ENCODE data around the gene PLK5.
"Not testable (repeated sequence)": the region's sequence is repeated elsewhere in the genome, so short reads cannot be mapped to it uniquely, and the experiment has no call there.

Gene PLK5

GRCh38 chr19:1526979-1527649 is 3.2 kb downstream of the PLK5 start:
- DNase-seq, result no peak

GRCh38 chr19:1527650-1528309 is 3.9 kb downstream of the PLK5 start:
- DNase-seq, result no peak

- DNase-seq, result no peak
Observed at GRCh38 chr19:1528596-1529429, 4.9 kb downstream of the PLK5 start.

GRCh38 chr19:1529430-1529816 is 5.5 kb downstream of the PLK5 start:
- no peak for DNase-seq

GRCh38 chr19:1530856-1531255 is 7.0 kb downstream of the PLK5 start:
- not testable (repeated sequence) for DNase-seq

DNA sequence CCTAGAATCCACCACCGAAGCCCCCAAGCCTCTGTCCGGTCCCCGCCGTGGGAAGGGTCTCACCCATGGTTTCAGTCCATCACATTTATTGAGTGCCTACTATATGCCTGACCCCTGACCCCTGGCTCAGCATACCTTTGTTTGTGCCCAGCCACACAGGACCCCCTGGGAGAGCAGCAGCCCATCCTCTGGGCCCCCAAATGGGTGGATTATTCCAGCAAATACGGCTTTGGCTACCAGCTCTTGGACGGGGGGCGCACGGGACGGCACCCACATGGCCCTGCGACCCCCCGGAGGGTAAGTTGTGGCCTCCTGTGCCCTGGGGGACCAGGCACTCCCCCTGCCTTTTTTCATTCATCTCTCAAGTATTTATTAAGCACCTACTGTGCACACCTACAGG is 7.7 kb downstream of the PLK5 start:
- no peak for DNase-seq

DNA sequence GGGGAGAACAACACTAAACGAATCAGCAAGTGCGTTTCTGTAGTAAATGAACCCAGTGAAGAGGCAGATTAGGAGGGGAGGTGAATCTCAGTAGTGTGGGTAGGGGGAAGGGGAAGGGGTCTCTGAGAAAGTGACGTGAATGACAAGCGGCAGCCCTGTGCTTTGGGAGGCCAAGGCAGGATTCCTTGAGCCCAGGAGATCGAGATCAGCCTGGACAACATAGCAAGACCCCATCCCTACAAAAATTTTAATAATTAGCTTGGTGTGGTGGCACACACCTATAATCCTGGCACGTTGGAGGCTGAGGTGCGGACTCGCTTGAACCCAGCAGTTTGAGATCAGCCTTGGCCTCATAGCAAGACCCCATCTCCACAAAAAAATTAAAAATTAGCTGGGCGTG is 8.1 kb downstream of the PLK5 start:
- no peak for DNase-seq

GRCh38 chr19:1533510-1534150 is 9.8 kb downstream of the PLK5 start:
- DNase-seq, result no peak

DNA sequence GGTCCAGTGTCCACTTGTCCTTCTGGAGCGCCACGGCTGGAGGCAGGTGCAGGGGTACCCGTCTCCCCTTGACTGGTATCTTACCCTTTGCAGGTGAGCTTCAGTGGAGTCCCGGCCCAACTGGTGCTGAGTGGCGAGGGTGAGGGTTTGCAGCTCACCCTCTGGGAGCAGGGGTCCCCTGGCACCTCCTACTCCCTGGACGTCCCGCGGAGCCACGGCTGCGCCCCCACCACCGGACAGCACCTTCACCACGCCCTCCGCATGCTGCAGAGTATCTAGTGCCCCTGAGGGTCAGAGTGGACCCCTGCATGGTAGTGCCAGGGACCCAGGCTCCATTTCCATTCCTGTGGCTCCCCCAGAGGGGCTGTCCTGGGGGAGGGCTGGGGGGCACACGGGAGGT is 11.1 kb downstream of the PLK5 start:
- DNase-seq, result no peak

DNA sequence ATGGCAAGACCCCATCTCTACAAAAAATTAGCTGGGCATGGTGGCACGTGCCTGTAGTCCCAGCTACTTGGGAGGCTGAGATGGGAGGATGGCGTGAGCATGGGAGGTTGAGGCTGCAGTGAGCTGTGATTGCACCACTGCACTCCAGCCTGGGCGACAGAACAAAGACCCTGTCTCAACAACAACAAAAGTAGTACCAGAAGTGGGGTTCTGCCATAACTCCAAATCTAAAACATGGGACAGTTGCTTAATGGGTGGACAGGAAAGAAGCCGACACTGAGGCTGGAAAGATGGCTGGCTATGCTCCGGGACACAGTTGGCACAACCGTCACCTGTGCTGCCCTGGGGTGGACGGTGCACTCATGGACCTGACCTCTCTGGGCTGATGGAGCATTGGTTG is 11.8 kb downstream of the PLK5 start:
- not testable (repeated sequence) for DNase-seq

DNA sequence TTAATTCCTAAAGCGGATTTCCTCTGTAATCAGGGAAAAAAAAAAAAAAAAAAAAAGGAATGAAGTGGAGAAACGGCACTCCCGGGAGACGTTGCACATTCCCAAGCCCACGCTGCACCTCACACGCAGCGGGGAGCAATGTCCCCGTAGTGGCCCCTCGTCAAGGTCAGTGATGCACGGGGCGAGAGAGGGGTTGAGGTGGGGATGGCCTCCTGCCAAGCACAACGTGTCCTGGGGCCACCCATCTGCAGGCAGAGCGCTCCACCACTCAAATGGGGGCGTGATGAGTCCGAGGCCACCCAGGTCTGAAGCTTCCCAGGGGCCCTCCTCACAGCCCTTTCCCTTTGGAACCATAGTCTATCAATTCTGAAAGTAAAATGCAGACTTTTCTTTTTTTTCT is 15.1 kb downstream of the PLK5 start:
- DNase-seq, result no peak

GRCh38 chr19:1539749-1540148 is 15.9 kb downstream of the PLK5 start:
- not testable (repeated sequence) for DNase-seq

DNA sequence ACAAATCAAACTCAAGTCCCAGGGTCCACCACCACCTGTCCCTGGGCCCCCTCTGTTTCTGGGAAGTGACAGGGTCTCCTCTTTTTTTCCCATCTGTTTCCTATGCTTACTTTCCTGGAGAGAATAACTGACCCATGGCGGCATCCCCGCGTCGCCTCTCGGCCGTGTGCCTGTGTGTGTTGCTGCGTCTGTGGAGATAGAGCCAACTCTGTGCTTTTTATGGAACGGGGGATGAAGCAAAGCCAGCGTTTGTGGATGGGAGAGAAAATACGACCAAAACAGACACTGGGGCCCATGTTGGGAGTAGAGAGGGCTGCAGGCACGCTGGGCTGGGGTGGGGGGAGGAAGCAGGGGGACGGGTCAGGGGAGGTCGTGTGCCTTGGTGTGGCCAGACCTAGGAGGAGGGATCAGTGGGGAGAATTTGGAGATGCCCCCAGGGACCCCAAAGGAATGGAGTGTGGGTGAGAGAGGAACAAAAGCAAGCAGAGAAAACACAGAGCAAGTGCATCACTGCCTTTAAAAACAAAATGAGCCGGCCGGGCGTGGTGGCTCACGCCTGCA is 16.6 kb downstream of the PLK5 start:
- DNase-seq, result no peak

- DNase-seq, result no peak
Observed at GRCh38 chr19:1549332-1549945, 25.6 kb downstream of the PLK5 start.

DNA sequence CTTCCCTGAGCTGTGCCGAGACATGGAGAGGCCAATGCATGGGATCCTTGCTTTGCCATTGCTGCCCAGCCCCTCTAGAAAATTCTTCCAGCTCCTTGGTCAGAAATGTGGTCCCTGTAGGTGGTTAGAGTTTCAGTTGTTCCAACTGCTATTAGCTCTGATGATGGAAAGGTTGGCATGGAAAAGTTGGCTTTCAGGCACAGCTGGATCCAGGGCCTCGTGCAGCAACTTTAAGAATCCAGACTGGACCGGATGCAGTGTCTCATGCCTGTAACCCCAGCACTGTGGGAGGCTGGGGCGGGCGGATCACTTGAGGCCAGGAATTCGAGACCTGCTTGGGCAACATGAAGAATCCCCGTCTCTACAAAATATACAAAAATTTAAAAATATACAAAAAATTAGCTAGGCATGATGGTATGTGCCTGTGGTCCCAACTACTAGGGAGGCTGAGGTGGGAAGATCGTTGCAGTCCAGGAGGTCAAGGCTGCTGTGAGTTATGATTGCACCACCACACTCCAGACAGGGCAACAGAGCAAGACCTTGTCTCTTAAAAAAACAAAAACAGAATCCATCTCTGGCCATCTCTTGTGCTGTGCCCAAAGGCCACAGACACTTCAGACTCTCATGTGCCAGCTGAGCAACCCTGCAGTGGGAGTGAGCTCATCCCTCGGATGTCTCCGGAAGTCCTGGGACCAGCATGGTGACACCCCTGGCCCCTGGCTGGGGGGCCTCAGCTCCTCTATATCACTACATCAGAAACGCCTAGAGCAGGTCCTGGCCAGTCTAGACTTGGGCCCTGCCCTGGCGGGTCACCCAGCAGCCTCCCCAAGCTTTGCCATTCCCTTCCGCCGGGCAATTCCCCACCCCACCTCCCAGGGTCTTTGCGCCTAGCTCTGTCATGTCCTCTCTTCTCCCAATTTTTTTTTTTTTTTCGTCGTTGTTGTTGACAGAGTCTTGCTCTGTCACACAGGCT is 27.5 kb downstream of the PLK5 start:
- DNase-seq, result no peak

GRCh38 chr19:1553415-1553814 is 29.5 kb downstream of the PLK5 start:
- DNase-seq, result no peak

GRCh38 chr19:1554968-1555367 is 31.1 kb downstream of the PLK5 start:
- DNase-seq, result no peak

DNA sequence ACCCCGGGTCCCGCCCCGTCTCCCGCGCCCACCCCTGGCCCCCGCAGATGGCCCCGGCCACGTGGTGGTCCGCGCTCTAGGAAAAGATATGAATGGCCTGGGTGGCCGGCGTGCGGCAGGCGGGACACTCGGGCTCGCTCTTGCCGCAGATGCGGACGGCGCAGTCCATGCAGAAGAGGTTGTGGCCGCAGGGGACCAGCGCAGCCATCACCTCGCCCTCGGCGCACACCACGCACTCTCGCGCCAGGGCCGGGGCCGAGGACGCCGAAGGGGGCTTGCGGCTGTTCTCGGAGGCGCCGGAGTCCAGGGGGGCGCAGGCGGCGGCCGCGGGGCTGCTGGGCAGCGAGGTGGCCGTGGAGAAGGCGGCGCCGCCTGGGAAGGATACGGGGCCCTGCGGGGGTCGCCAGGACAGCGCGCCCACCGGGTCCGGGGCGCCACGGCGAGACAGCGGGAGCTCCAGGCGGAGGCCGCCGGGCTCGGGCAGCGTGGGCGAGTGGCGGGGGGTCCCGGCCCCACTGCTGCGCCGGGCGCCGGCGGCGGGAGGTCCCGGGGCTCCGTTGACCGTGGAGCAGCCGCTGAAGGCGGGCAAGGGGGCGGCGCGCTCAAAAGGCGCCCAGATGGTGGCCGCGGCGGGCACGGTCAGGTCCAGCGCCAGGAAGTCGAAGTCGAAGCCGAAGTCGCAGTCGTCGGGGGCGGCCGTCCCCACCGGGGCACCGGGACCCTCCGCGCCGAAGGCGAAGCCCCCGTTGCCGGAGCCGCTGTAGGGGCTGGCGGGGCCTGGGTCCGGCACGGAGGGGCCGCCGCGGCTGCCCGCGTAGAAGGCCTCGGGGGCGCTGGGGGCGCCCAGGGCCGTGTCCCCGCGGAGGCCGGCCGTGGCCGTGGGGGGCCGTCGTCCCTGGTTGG is 31.9 kb downstream of the PLK5 start:
- DNase-seq, result no peak

DNA sequence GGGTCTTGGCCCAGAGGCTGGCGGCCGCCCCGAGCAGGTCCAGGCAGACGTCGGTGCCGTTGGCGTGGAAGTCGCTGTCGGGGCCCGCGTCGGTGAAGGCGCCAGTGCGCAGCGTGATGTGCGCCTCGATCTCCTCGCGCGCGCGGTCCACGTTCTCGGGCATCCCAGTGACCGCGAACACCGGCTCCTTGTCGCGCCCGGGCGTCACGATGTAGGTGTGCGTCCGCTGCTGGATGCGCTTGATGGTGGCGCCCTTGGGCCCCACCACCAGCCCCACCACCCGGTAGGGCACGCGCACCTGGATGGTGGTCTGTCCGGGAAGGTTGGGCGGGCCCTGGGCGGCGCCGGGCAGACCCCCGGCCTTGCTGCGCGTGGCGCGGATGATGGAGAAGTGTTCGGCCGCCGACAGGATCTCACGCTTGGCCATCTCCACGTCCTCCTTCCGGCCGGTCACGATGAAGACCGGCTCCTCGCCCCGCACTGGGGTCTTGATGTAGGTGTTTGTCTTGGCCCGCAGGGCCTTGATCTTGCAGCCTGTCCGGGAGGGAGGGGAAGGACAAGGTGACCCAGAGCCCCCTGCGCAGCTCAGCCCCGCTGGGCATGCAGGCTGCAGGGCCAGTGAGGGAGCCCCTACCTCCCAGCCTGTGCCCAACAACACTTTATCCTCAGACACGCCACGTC is 32.7 kb downstream of the PLK5 start:
- no peak for DNase-seq

- DNase-seq, result no peak
Observed at GRCh38 chr19:1558552-1558951, 34.7 kb downstream of the PLK5 start.
